Activated naive CD4-positive, alpha-beta T cell treated with anti-CD3 and anti-CD28 coated beads for 36 hours (primary cell): ENCODE results near the gene PARD3B. TPM values are rescaled to one million over a fixed set of nuclear protein-coding genes. Genes with fewer than 3 reads are reported as not detected.
A peak's percentile ranks its signal among the peaks of the same experiment; 100 is the strongest.

ENCODE experiments used
- CTCF ChIA-PET: fragments of 350-600 bp; sonication (Branson Sonifier 250); formaldehyde crosslinking; loops from one replicate; lab custom pipeline; 2021; ENCODE audit warnings: antibody characterized with exemption; lab: Charles Lee
- DNase-seq: peaks from one replicate; pipeline ENCODE4 v3.0.0-alpha.2; 2020
- H3K27ac Mint-ChIP-seq: one replicate; pipeline ENCODE4 v1.8.0; 2021; ENCODE audit warnings: mild to moderate bottlenecking, mixed read lengths
- H3K27me3 Mint-ChIP-seq: one replicate; pipeline ENCODE4 v1.8.0; 2021; ENCODE audit warnings: low read depth, mixed read lengths
- H3K36me3 Mint-ChIP-seq: one replicate; pipeline ENCODE4 v1.8.0; 2021; ENCODE audit warnings: low read depth, mixed read lengths
- H3K4me1 Mint-ChIP-seq: one replicate; pipeline ENCODE4 v1.8.0; 2021; ENCODE audit warnings: low read depth, mixed read lengths
- H3K4me3 Mint-ChIP-seq: one replicate; pipeline ENCODE4 v1.8.0; 2021; ENCODE audit warnings: mild to moderate bottlenecking, moderate library complexity, mixed read lengths
- H3K9me3 Mint-ChIP-seq: one replicate; pipeline ENCODE4 v1.8.0; 2021; ENCODE audit warnings: mixed read lengths
- intact Hi-C: fragments of 100-400 bp; cut with micrococcal nuclease; formaldehyde crosslinking; loops from one replicate; pipeline ENCODE4 v1.15.1; 2023
- total RNA-seq, 2 experiments: library from RNA; stranded (reverse); gene quantifications; one replicate each; pipeline ENCODE4 v1.2.3, GENCODE V29; 2021

The PARD3B gene
- total RNA-seq, 2 experiments from 2014 or later: 0.15 to 0.43 TPM

GRCh38 chr2:205175831-205176230, 630.6 kb downstream of the PARD3B start:
- Mint-ChIP-seq H3K27ac (no peak overlapping the region), H3K27me3 (no peaks in the 10 kb centered on the region), H3K9me3 (no peaks in the 10 kb centered on the region), H3K4me1 (no peaks in the 10 kb centered on the region), H3K4me3 (no peak overlapping the region), H3K36me3 (no peaks in the 10 kb centered on the region)
- CTCF ChIA-PET: no interaction called here
- DNase-seq: no peak
- intact Hi-C loops: no loop called here

- DNase-seq: no peak
- intact Hi-C loops: no loop called here
- no peak overlapping the region for H3K4me3 Mint-ChIP-seq
- H3K27ac Mint-ChIP-seq: no peak overlapping the region
- no peaks in the 10 kb centered on the region for H3K27me3 Mint-ChIP-seq
- CTCF ChIA-PET: no interaction called here
- no peaks in the 10 kb centered on the region for H3K4me1 Mint-ChIP-seq
- H3K9me3 Mint-ChIP-seq: no peaks in the 10 kb centered on the region
- no peaks in the 10 kb centered on the region for H3K36me3 Mint-ChIP-seq
Observed at GRCh38 chr2:205176546-205176945, 631.3 kb downstream of the PARD3B start.

- DNase-seq: no peak
- intact Hi-C loops: no loop called here
- H3K27ac Mint-ChIP-seq: no peak overlapping the region
- no peaks in the 10 kb centered on the region for H3K4me1 Mint-ChIP-seq
- no peak overlapping the region for H3K4me3 Mint-ChIP-seq
- H3K36me3 Mint-ChIP-seq: no peaks in the 10 kb centered on the region
- CTCF ChIA-PET: no interaction called here
- no peaks in the 10 kb centered on the region for H3K9me3 Mint-ChIP-seq
- H3K27me3 Mint-ChIP-seq: no peaks in the 10 kb centered on the region
Observed at GRCh38 chr2:205177546-205177945, 632.3 kb downstream of the PARD3B start.

- CTCF ChIA-PET: no interaction called here
- no peak for DNase-seq
Observed at GRCh38 chr2:205180730-205181129, 635.5 kb downstream of the PARD3B start.

GRCh38 chr2:205187731-205188130, 642.5 kb downstream of the PARD3B start:
- H3K27ac Mint-ChIP-seq: no peak overlapping the region
- DNase-seq: no peak
- no peaks in the 10 kb centered on the region for H3K36me3 Mint-ChIP-seq
- H3K9me3 Mint-ChIP-seq: no peaks in the 10 kb centered on the region
- no peaks in the 10 kb centered on the region for H3K27me3 Mint-ChIP-seq
- intact Hi-C loops: no loop called here
- H3K4me3 Mint-ChIP-seq: no peak overlapping the region
- CTCF ChIA-PET: interaction anchor here (0.6 kb wide), 1 partner anchor 433 kb away, joined by 4 read pairs; no protein-coding TSS in a partner anchor
- no peaks in the 10 kb centered on the region for H3K4me1 Mint-ChIP-seq

More at GRCh38 chr2:205180730-205181129, 635.5 kb downstream of the PARD3B start:
- Mint-ChIP-seq H3K27ac (no peak overlapping the region), H3K9me3 (no peaks in the 10 kb centered on the region), H3K4me3 (no peak overlapping the region), H3K4me1 (no peaks in the 10 kb centered on the region), H3K27me3 (no peaks in the 10 kb centered on the region), H3K36me3 (no peaks in the 10 kb centered on the region)
- intact Hi-C loops: no loop called here

GRCh38 chr2:205188239-205189138, 643.2 kb downstream of the PARD3B start:
- no peak for DNase-seq
- CTCF ChIA-PET: interaction anchor here (0.6 kb wide), 1 partner anchor 432 kb away, joined by 4 read pairs; no protein-coding TSS in a partner anchor
- no peaks in the 10 kb centered on the region for H3K4me1 Mint-ChIP-seq
- H3K27ac Mint-ChIP-seq: no peak overlapping the region
- no peaks in the 10 kb centered on the region for H3K9me3 Mint-ChIP-seq
- H3K4me3 Mint-ChIP-seq: no peak overlapping the region
- H3K27me3 Mint-ChIP-seq: no peaks in the 10 kb centered on the region
- H3K36me3 Mint-ChIP-seq: no peaks in the 10 kb centered on the region
- intact Hi-C loops: no loop called here

- no peak for DNase-seq
- Mint-ChIP-seq H3K4me1 (no peaks in the 10 kb centered on the region), H3K4me3 (no peak overlapping the region), H3K27ac (no peak overlapping the region), H3K9me3 (no peaks in the 10 kb centered on the region), H3K27me3 (no peaks in the 10 kb centered on the region), H3K36me3 (no peaks in the 10 kb centered on the region)
- intact Hi-C loops: no loop called here
- CTCF ChIA-PET: no interaction called here
Observed at GRCh38 chr2:205189301-205189700, 644.0 kb downstream of the PARD3B start.

GRCh38 chr2:205190528-205190927, 645.3 kb downstream of the PARD3B start:
- CTCF ChIA-PET: no interaction called here
- no peaks in the 10 kb centered on the region for H3K9me3 Mint-ChIP-seq
- DNase-seq: no peak
- no peak overlapping the region for H3K27ac Mint-ChIP-seq
- no peaks in the 10 kb centered on the region for H3K27me3 Mint-ChIP-seq
- no peak overlapping the region for H3K4me3 Mint-ChIP-seq
- intact Hi-C loops: no loop called here
- no peaks in the 10 kb centered on the region for H3K36me3 Mint-ChIP-seq
- no peaks in the 10 kb centered on the region for H3K4me1 Mint-ChIP-seq

GRCh38 chr2:205193125-205193835, 648.0 kb downstream of the PARD3B start:
- no peak for DNase-seq
- CTCF ChIA-PET: interaction anchor here (0.5 to 0.6 kb wide), 2 partner anchors 25 to 760 kb away, joined by 3 read pairs; no protein-coding TSS in a partner anchor
- H3K4me1 Mint-ChIP-seq: peaks cover 5% of the 10 kb centered on the region
- H3K9me3 Mint-ChIP-seq: no peaks in the 10 kb centered on the region
- intact Hi-C loops: no loop called here
- no peak overlapping the region for H3K4me3 Mint-ChIP-seq
- H3K36me3 Mint-ChIP-seq: no peaks in the 10 kb centered on the region
- no peak overlapping the region for H3K27ac Mint-ChIP-seq
- H3K27me3 Mint-ChIP-seq: no peaks in the 10 kb centered on the region

GRCh38 chr2:205193836-205194228, 648.6 kb downstream of the PARD3B start:
- intact Hi-C loops: no loop called here
- CTCF ChIA-PET: interaction anchor here (0.6 kb wide), 1 partner anchor 26 kb away, joined by 3 read pairs; no protein-coding TSS in a partner anchor
- Mint-ChIP-seq H3K4me1 (peaks cover 5% of the 10 kb centered on the region), H3K27ac (no peak overlapping the region), H3K27me3 (no peaks in the 10 kb centered on the region), H3K9me3 (no peaks in the 10 kb centered on the region), H3K4me3 (no peak overlapping the region), H3K36me3 (no peaks in the 10 kb centered on the region)
- DNase-seq: no peak

GRCh38 chr2:205197468-205198139, 652.3 kb downstream of the PARD3B start:
- Mint-ChIP-seq H3K27ac (no peak overlapping the region), H3K4me1 (peaks cover 5% of the 10 kb centered on the region), H3K36me3 (no peaks in the 10 kb centered on the region), H3K9me3 (no peaks in the 10 kb centered on the region), H3K4me3 (no peak overlapping the region), H3K27me3 (no peaks in the 10 kb centered on the region)
- DNase-seq: peak; percentile 50
- intact Hi-C loops: no loop called here
- CTCF ChIA-PET: interaction anchor here (1.3 kb wide), 1 partner anchor 326 kb away, joined by 3 read pairs; no protein-coding TSS in a partner anchor

- H3K9me3 Mint-ChIP-seq: no peaks in the 10 kb centered on the region
- intact Hi-C loops: no loop called here
- no peak overlapping the region for H3K4me3 Mint-ChIP-seq
- no peak overlapping the region for H3K27ac Mint-ChIP-seq
- DNase-seq: no peak
- peaks cover 5% of the 10 kb centered on the region for H3K4me1 Mint-ChIP-seq
- CTCF ChIA-PET: interaction anchor here (1.0 to 1.3 kb wide), 2 partner anchors 147 to 327 kb away, joined by 3 read pairs; no protein-coding TSS in a partner anchor
- no peaks in the 10 kb centered on the region for H3K36me3 Mint-ChIP-seq
- no peaks in the 10 kb centered on the region for H3K27me3 Mint-ChIP-seq
Observed at GRCh38 chr2:205198140-205198525, 652.9 kb downstream of the PARD3B start.
